Measurements from ENCODE around the gene EPX.

- TF ChIP-seq POLR2A (IDR thresholded peaks at IDR 0.05; ENCODE audit: low read length): no peak
- no peak for TF ChIP-seq GATA1 (IDR thresholded peaks at IDR 0.05; ENCODE audit: low read depth, low read length)
Measured at GRCh38 chr17:58170622-58171021, 21.9 kb upstream of the EPX start.
